Upper lobe of left lung (tissue), 6 donors: ENCODE data around the gene AASDH. TPM values are rescaled to one million over a fixed set of nuclear protein-coding genes. Genes with fewer than 3 reads are reported as not detected.
A peak's percentile ranks its signal among the peaks of the same experiment; 100 is the strongest.

Experiments
- ATAC-seq, 2 donors: fragments of 200-7000 bp; cut with Tn5 transposase; one replicate each; pipeline ENCODE4 v1.9.1; 2022; ENCODE audit warnings: mild to moderate bottlenecking in 2 of 2, moderate library complexity in 2 of 2; ENCODE audit not compliant: low FRiP score in 2 of 2
- DNase-seq, 2 donors: peaks; one replicate each; pipeline ENCODE4 v3.0.0-alpha.2; 2019 to 2020
- H3K27ac ChIP-seq, 4 donors: fragments of 200-600 bp; sonication (generic); one replicate each; pipeline ENCODE4 v1.5.1; 2016 to 2019
- H3K27me3 ChIP-seq, 4 donors: fragments of 200-600 bp; sonication (generic); one replicate each; pipeline ENCODE4 v1.5.1; 2017 to 2019
- H3K36me3 ChIP-seq, 4 donors: fragments of 200-600 bp; sonication (generic); one replicate each; pipeline ENCODE4 v1.5.1; 2016 to 2019
- H3K4me1 ChIP-seq, 4 donors: fragments of 200-600 bp; sonication (generic); one replicate each; pipeline ENCODE4 v1.5.1; 2018 to 2019
- H3K4me3 ChIP-seq, 4 donors: fragments of 200-600 bp; sonication (generic); one replicate each; pipeline ENCODE4 v1.5.1; 2017 to 2019; ENCODE audit warnings: mild to moderate bottlenecking in 2 of 4, moderate library complexity in 1 of 4
- H3K9me3 ChIP-seq, 4 donors: fragments of 200-600 bp; sonication (generic); one replicate each; pipeline ENCODE4 v1.5.1; 2018 to 2019
- EP300 ChIP-seq, 4 donors: sonication (generic); formaldehyde crosslinking; IDR thresholded peaks; one replicate each; pipeline ENCODE4 v1.5.1; 2017; ENCODE audit warnings: antibody characterized with exemption in 4 of 4, control low read depth in 2 of 4
- POLR2A ChIP-seq, 4 donors: fragments of 450-650 bp; IDR thresholded peaks; one replicate each; pipeline ENCODE4 v1.5.1; 2016 to 2017; ENCODE audit warnings: antibody characterized with exemption in 4 of 4, mild to moderate bottlenecking in 2 of 4
- POLR2AphosphoS5 ChIP-seq, 2 donors: sonication (generic); formaldehyde crosslinking; IDR thresholded peaks; one replicate each; pipeline ENCODE4 v1.5.1; 2017; ENCODE audit warnings: antibody characterized with exemption in 2 of 2
- WGBS, 2 donors: methylation state at CpG; one replicate each; pipeline ENCODE4 v1.1.5; 2017 to 2018; 5-methylcytosine and 5-hydroxymethylcytosine counted together
- total RNA-seq, 6 donors: library from RNA; depleted of rRNA in 4 of 6; stranded (reverse); fragments of >200 nt in 4 of 6; gene quantifications; one replicate each; pipeline versions ENCODE4 v1.1.0 to v1.2.1, GENCODE V29; 2016 to 2021
- TF ChIP-seq, protein P1 (sequence below), 6 experiments: fragments of 450-650 bp in 4 of 6; fragments of 200-600 bp in 2 of 6; sonication (generic) in 2 of 6; IDR thresholded peaks; one replicate each; pipeline ENCODE4 v1.5.1; 2016 to 2019; ENCODE audit warnings: antibody characterized with exemption in 6 of 6
- donor health status: DM: no; HTN: no; CAD: no; lungs with moderate emphysema.
- donor health status: DM: no; HTN: yes; CAD: no; lungs with severe emphysema.

Gene AASDH
- total RNA-seq, 6 donors from 2014 or later, result 7.1 to 32.5 (median 9.5) TPM

GRCh38 chr4:56430203-56430602 is 42.9 kb upstream of the AASDH start:
- no peak overlapping the region for H3K27ac ChIP-seq
- H3K4me1 ChIP-seq, result peaks cover 5 to 17% (median 11%) of the 10 kb centered on the region in 4 donors
- H3K36me3 ChIP-seq, result no peaks in the 10 kb centered on the region
- 93 to 97% methylated on average over 2 of the region's 2 CpGs for WGBS, 2 donors
- no peaks in the 10 kb centered on the region for H3K27me3 ChIP-seq
- no peaks in the 10 kb centered on the region for H3K9me3 ChIP-seq
- ATAC-seq, result no peak
- TF ChIP-seq POLR2A (IDR thresholded peaks at IDR 0.05), result no peak
- no peak for TF ChIP-seq EP300 (IDR thresholded peaks at IDR 0.05)
- no peak for TF ChIP-seq POLR2AphosphoS5 (IDR thresholded peaks at IDR 0.05)
- TF ChIP-seq, protein P1, sequence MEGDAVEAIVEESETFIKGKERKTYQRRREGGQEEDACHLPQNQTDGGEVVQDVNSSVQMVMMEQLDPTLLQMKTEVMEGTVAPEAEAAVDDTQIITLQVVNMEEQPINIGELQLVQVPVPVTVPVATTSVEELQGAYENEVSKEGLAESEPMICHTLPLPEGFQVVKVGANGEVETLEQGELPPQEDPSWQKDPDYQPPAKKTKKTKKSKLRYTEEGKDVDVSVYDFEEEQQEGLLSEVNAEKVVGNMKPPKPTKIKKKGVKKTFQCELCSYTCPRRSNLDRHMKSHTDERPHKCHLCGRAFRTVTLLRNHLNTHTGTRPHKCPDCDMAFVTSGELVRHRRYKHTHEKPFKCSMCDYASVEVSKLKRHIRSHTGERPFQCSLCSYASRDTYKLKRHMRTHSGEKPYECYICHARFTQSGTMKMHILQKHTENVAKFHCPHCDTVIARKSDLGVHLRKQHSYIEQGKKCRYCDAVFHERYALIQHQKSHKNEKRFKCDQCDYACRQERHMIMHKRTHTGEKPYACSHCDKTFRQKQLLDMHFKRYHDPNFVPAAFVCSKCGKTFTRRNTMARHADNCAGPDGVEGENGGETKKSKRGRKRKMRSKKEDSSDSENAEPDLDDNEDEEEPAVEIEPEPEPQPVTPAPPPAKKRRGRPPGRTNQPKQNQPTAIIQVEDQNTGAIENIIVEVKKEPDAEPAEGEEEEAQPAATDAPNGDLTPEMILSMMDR (IDR thresholded peaks at IDR 0.05), result no peak
- DNase-seq, result no peak
- H3K4me3 ChIP-seq, result no peak overlapping the region

- WGBS, 2 donors, result 93 to 100% methylated on average over 1 of the region's 1 CpG
- Histone ChIP-seq H3K27me3 (no peaks in the 10 kb centered on the region), H3K27ac (no peak overlapping the region), H3K36me3 (no peaks in the 10 kb centered on the region), H3K4me1 (no peaks in the 10 kb centered on the region), H3K4me3 (no peak overlapping the region), H3K9me3 (no peaks in the 10 kb centered on the region)
- TF ChIP-seq, protein P1 (IDR thresholded peaks at IDR 0.05), result no peak
- TF ChIP-seq EP300 (IDR thresholded peaks at IDR 0.05), result no peak
- no peak for TF ChIP-seq POLR2A (IDR thresholded peaks at IDR 0.05)
- no peak for TF ChIP-seq POLR2AphosphoS5 (IDR thresholded peaks at IDR 0.05)
- DNase-seq (no peak), ATAC-seq (no peak)
These were observed 39.9 kb upstream of the AASDH start for GRCh38 chr4:56427179-56427578.

- Histone ChIP-seq H3K4me3 (no peak overlapping the region), H3K27me3 (no peaks in the 10 kb centered on the region), H3K36me3 (no peaks in the 10 kb centered on the region), H3K27ac (no peak overlapping the region), H3K9me3 (no peaks in the 10 kb centered on the region), H3K4me1 (no peaks in the 10 kb centered on the region)
- ATAC-seq, result no peak
- WGBS, 2 donors, result 93% methylated on average over 6 of the region's 6 CpGs
- no peak for DNase-seq
- no peak for TF ChIP-seq POLR2AphosphoS5 (IDR thresholded peaks at IDR 0.05)
- TF ChIP-seq EP300 (IDR thresholded peaks at IDR 0.05), result no peak
- TF ChIP-seq POLR2A (IDR thresholded peaks at IDR 0.05), result no peak
- TF ChIP-seq, protein P1 (IDR thresholded peaks at IDR 0.05), result no peak
These were observed 39.0 kb upstream of the AASDH start for GRCh38 chr4:56426273-56426672.

DNA sequence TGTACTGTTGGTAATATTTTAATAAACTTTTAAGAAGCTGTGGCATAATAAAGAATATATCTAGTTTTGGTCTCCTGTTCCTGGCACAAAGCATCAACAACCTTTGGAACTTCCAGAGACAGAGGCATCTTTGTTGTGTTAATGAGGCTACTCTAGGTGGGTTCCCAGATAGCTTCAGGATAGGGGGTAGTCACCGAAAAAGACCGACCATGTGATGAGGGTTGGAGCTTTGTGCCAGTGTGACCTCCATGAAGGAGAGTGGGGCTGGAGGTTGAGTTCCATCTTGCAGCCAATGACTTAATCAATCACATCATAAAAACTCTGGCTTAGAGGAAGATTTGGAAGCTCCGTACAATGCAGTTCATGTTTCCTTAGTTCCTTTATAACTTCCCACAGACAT is 38.2 kb upstream of the AASDH start:
- no peak for ATAC-seq
- Histone ChIP-seq H3K27me3 (no peaks in the 10 kb centered on the region), H3K4me1 (no peaks in the 10 kb centered on the region), H3K36me3 (no peaks in the 10 kb centered on the region), H3K27ac (no peak overlapping the region), H3K4me3 (no peak overlapping the region), H3K9me3 (no peaks in the 10 kb centered on the region)
- TF ChIP-seq EP300 (IDR thresholded peaks at IDR 0.05) (no peak), POLR2A (IDR thresholded peaks at IDR 0.05) (no peak), POLR2AphosphoS5 (IDR thresholded peaks at IDR 0.05) (no peak)
- TF ChIP-seq, protein P1 (IDR thresholded peaks at IDR 0.05), result no peak
- DNase-seq, result no peak
- 98 to 100% methylated on average over 3 of the region's 3 CpGs for WGBS, 2 donors

DNA sequence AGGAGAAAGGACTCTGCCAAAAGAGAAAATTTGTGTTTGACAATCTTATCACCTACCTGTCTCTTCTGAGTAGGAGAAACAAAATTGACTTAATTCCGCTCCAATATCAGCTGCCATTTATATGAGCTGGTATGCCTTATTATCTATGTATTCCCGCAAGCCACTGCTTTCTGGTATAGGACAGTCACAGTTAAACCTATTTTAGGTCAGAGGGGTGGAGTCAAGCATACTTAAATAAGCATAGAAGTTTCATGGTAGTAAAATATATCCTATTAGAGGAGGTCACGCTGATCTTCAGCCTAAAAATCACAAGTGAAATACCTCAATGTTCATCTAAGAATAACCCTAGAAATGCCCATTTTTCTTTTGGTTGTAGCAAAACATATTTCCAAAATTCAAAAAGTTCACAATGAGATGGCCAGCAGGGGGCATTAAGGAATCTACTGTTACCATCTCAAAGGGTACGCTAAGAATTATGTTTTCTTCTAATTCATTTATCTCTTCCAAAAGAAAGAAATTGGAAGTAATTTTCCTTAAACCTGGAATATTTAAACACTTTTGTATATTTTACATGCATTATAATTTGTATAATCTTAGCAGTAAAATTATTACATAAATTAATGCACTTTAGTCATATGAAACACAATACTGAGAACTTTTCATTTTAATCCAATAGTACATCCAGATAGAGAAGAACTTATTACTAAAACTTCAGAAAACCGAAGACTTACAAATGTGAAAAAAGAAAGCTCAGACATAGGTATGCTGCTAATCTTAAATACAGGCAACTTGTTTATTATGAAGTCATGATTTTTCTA is 37.6 kb upstream of the AASDH start:
- Histone ChIP-seq H3K27ac (no peak overlapping the region), H3K4me1 (no peaks in the 10 kb centered on the region), H3K36me3 (no peaks in the 10 kb centered on the region), H3K4me3 (no peak overlapping the region), H3K9me3 (no peaks in the 10 kb centered on the region), H3K27me3 (no peaks in the 10 kb centered on the region)
- TF ChIP-seq, protein P1 (IDR thresholded peaks at IDR 0.05), result peak in 5 of 6 experiments; percentile 40 to 67 (median 53)
- no peak for TF ChIP-seq POLR2AphosphoS5 (IDR thresholded peaks at IDR 0.05)
- 58 to 65% methylated on average over 5 of the region's 5 CpGs for WGBS, 2 donors
- DNase-seq, result no peak
- no peak for ATAC-seq
